GM21381 (cell line): ENCODE results near the gene PDCL3.

Experiments
- ATAC-seq: cut with Tn5 transposase; IDR thresholded peaks from one replicate; pipeline ENCODE4 v1.9.1; 2021; ENCODE audit warnings: mild to moderate bottlenecking, moderate library complexity; ENCODE audit not compliant: unreplicated experiment

PDCL3 gene

GRCh38 chr2:100562613-100563406, at the start of gene PDCL3:
Gene PDCL3 (plus strand): TSS chr2:100562993. CDS start chr2:100563068, 75 bp downstream.
- ATAC-seq, result peak; percentile 93

GRCh38 chr2:100513650-100514049, 49.1 kb upstream of the PDCL3 start:
- no peak for ATAC-seq

- no peak for ATAC-seq
Measured at GRCh38 chr2:100517556-100517955, 45.2 kb upstream of the PDCL3 start.

GRCh38 chr2:100518801-100519200, 44.0 kb upstream of the PDCL3 start:
- no peak for ATAC-seq

GRCh38 chr2:100520224-100520623, 42.6 kb upstream of the PDCL3 start:
- ATAC-seq, result no peak

GRCh38 chr2:100522430-100522829, 40.4 kb upstream of the PDCL3 start:
- ATAC-seq, result no peak

GRCh38 chr2:100524331-100524730, 38.5 kb upstream of the PDCL3 start:
- ATAC-seq, result no peak

GRCh38 chr2:100526868-100527267, 35.9 kb upstream of the PDCL3 start:
- no peak for ATAC-seq

GRCh38 chr2:100527440-100528015, 35.3 kb upstream of the PDCL3 start:
- ATAC-seq, result no peak

GRCh38 chr2:100529176-100529575, 33.6 kb upstream of the PDCL3 start:
- ATAC-seq, result no peak

GRCh38 chr2:100529900-100530299, 32.9 kb upstream of the PDCL3 start:
- ATAC-seq, result no peak

- no peak for ATAC-seq
Measured at GRCh38 chr2:100535855-100536254, 26.9 kb upstream of the PDCL3 start.

GRCh38 chr2:100537918-100538317, 24.9 kb upstream of the PDCL3 start:
- ATAC-seq, result no peak

GRCh38 chr2:100539221-100539620, 23.6 kb upstream of the PDCL3 start:
- ATAC-seq, result no peak

- ATAC-seq, result no peak
Measured at GRCh38 chr2:100541404-100541803, 21.4 kb upstream of the PDCL3 start.

- no peak for ATAC-seq
Measured at GRCh38 chr2:100542418-100542817, 20.4 kb upstream of the PDCL3 start.

GRCh38 chr2:100544911-100545596, 17.7 kb upstream of the PDCL3 start:
- no peak for ATAC-seq

- no peak for ATAC-seq
Measured at GRCh38 chr2:100546469-100546868, 16.3 kb upstream of the PDCL3 start.

- ATAC-seq, result no peak
Measured at GRCh38 chr2:100548771-100549170, 14.0 kb upstream of the PDCL3 start.

- ATAC-seq, result no peak
Measured at GRCh38 chr2:100551303-100551702, 11.5 kb upstream of the PDCL3 start.

- no peak for ATAC-seq
Measured at GRCh38 chr2:100554798-100555407, 7.9 kb upstream of the PDCL3 start.

- ATAC-seq, result no peak
Measured at GRCh38 chr2:100556746-100557145, 6.0 kb upstream of the PDCL3 start.
